K562 (cell line): ENCODE results near the gene SYNJ2. TPM values are rescaled to one million over a fixed set of nuclear protein-coding genes. Genes with fewer than 3 reads are reported as not detected.

Experiments
- ADNP ChIP-seq: fragments of 200-800 bp; sonication (Bioruptor generic); IDR thresholded peaks from 2 replicates; pipeline ENCODE4 v1.6.1; 2016; ENCODE audit warnings: missing genetic modification characterization, missing compliant biosample characterization
- ATF2 ChIP-seq: sonication (generic); formaldehyde crosslinking; IDR thresholded peaks from 2 replicates; pipeline ENCODE4 v1.8.1; 2022; ENCODE audit warnings: missing genetic modification reagents
- ATF7 ChIP-seq: fragments of 450-650 bp; IDR thresholded peaks from 2 replicates; pipeline ENCODE4 v1.7.1; 2014; ENCODE audit warnings: mild to moderate bottlenecking, moderate library complexity
- BCL6 ChIP-seq: fragments of 250-450 bp; sonication (Bioruptor Pico); IDR thresholded peaks from 2 replicates; pipeline ENCODE4 v1.4.0; 2020
- DDX20 ChIP-seq: fragments of 450-650 bp; IDR thresholded peaks from 2 replicates; pipeline ENCODE4 v1.6.1; 2016; ENCODE audit warnings: missing genetic modification characterization, low read depth, mild to moderate bottlenecking, missing compliant biosample characterization, moderate library complexity
- ELK3 ChIP-seq: fragments of 450-650 bp; formaldehyde crosslinking; IDR thresholded peaks from 2 replicates; pipeline ENCODE4 v1.4.0; 2020; ENCODE audit warnings: mild to moderate bottlenecking
- GTF3C2 ChIP-seq: IDR thresholded peaks from 3 replicates; pipeline ENCODE4 v1.6.1; 2011; ENCODE audit warnings: borderline replicate concordance, mild to moderate bottlenecking, moderate library complexity; ENCODE audit not compliant: insufficient read length; ENCODE audit errors: extremely low read depth
- HEY1 ChIP-seq: fragments of 250-450 bp; sonication (Bioruptor Pico); IDR thresholded peaks from 2 replicates; pipeline ENCODE4 v1.5.0; 2020; ENCODE audit warnings: mild to moderate bottlenecking, moderate library complexity, borderline replicate concordance
- HIVEP1 ChIP-seq: fragments of 250-450 bp; sonication (Bioruptor Pico); IDR thresholded peaks from 2 replicates; pipeline ENCODE4 v1.4.0; 2020; ENCODE audit warnings: mild to moderate bottlenecking
- KLF1 ChIP-seq: fragments of 450-650 bp; IDR thresholded peaks from 2 replicates; pipeline ENCODE4 v1.6.1; 2016; ENCODE audit warnings: missing genetic modification characterization, missing compliant biosample characterization
- PCBP2 ChIP-seq: fragments of 200-400 bp; formaldehyde crosslinking; IDR thresholded peaks from 2 replicates; pipeline ENCODE4 v1.6.1; 2018; ENCODE audit warnings: low read length, low read depth, mild to moderate bottlenecking, moderate library complexity; ENCODE audit not compliant: poor library complexity, severe bottlenecking
- POLR2A ChIP-seq: fragments of 450-650 bp; conservative IDR thresholded peaks from 2 replicates; pipeline ENCODE4 v1.6.1; 2016
- RBM34 ChIP-seq: fragments of 200-400 bp; formaldehyde crosslinking; IDR thresholded peaks from 2 replicates; pipeline ENCODE4 v1.6.1; 2018; ENCODE audit warnings: low read length, borderline replicate concordance; ENCODE audit not compliant: insufficient read depth
- RBM39 ChIP-seq: fragments of 200-400 bp; formaldehyde crosslinking; optimal IDR thresholded peaks from 2 replicates; pipeline ENCODE3; 2018; ENCODE audit warnings: low read depth, low read length
- SRSF3 ChIP-seq: fragments of 200-400 bp; formaldehyde crosslinking; IDR thresholded peaks from 2 replicates; pipeline ENCODE4 v1.6.1; 2016; ENCODE audit warnings: mild to moderate bottlenecking, low read length, moderate library complexity; ENCODE audit not compliant: insufficient read depth
- STAT5A ChIP-seq: IDR thresholded peaks from 2 replicates; pipeline ENCODE4 v1.6.1; 2012; ENCODE audit warnings: low read length, inconsistent platforms, borderline replicate concordance
- YY1 ChIP-seq, 3 experiments: IDR thresholded peaks; 2 replicates each; pipeline ENCODE4 v1.6.1; 2011; ENCODE audit warnings: low read length in 2 of 3, mild to moderate bottlenecking in 2 of 3, moderate library complexity in 2 of 3, borderline replicate concordance in 1 of 3, control low read depth in 1 of 3, low read depth in 1 of 3; ENCODE audit not compliant: insufficient read depth in 3 of 3, insufficient replicate concordance in 2 of 3, control insufficient read depth in 1 of 3, insufficient read length in 1 of 3; ENCODE audit errors: extremely low read depth in 1 of 3
- ZNF121 ChIP-seq: sonication (generic); formaldehyde crosslinking; conservative IDR thresholded peaks from 2 replicates; pipeline ENCODE4 v1.8.0; 2022; ENCODE audit warnings: missing genetic modification reagents
- ZNF239 ChIP-seq: fragments of 250-450 bp; sonication (Bioruptor Pico); IDR thresholded peaks from 2 replicates; pipeline ENCODE4 v1.4.0; 2020; ENCODE audit warnings: mild to moderate bottlenecking
- ZNF395 ChIP-seq: fragments of 200-800 bp; sonication (Bioruptor generic); IDR thresholded peaks from 2 replicates; pipeline ENCODE4 v1.6.1; 2017; ENCODE audit warnings: missing genetic modification characterization, missing compliant biosample characterization
- ZNF77 ChIP-seq: fragments of 250-450 bp; sonication (Bioruptor Pico); IDR thresholded peaks from 2 replicates; pipeline ENCODE4 v1.5.0; 2020
- polyA plus RNA-seq, 8 experiments: library from polyadenylated mRNA; depleted of rRNA in 4 of 8; stranded (reverse) in 5 of 8; unstranded in 3 of 8; fragments of >200 nt; fragmentation: Nextera tagmentation in 2 of 8; fragmentation: Illumina TruSeq in 1 of 8; extraction: Ambion mirVana in 2 of 8; extraction: Trizol in 1 of 8; gene quantifications; 2 replicates each; pipeline versions ENCODE4 v1.2.1 to v1.2.3, GENCODE V29; 2011 to 2014; ENCODE audit warnings: inconsistent platforms in 1 of 8, missing spikeins in 1 of 8
- total RNA-seq, 7 experiments: library from RNA; depleted of rRNA in 6 of 7; stranded (reverse); fragments of >200 nt in 6 of 7; fragmentation: Illumina TruSeq in 2 of 7; extraction: Trizol in 2 of 7; gene quantifications; 2 replicates each; pipeline versions ENCODE4 v1.2.1 to v1.2.3, GENCODE V29; 2011 to 2021; ENCODE audit warnings: low replicate concordance in 1 of 7

Gene SYNJ2
- total and polyA plus RNA-seq, 9 of the 15 experiments (the other 6 are each of a cell fraction or from before 2014, with no cell fraction given), result 3.0 to 27.7 (median 17.8) TPM

- TF ChIP-seq YY1 (IDR thresholded peaks at IDR 0.05; ENCODE audit: borderline replicate concordance in 1 of 3, control insufficient read depth in 1 of 3, extremely low read depth in 1 of 3, insufficient read depth in 3 of 3, insufficient read length in 1 of 3, insufficient replicate concordance in 2 of 3, low read depth in 1 of 3, low read length in 2 of 3) (peak in 1 of 3 experiments; percentile 77), ATF2 (no peak), HIVEP1 (peak; percentile 99), ZNF121 (CRISPR knock-in tag) (no peak), POLR2A (no peak), ZNF239 (CRISPR knock-in tag) (peak; percentile 96), ADNP (tag) (no peak), GTF3C2 (no peak), STAT5A (no peak), PCBP2 (no peak), SRSF3 (no peak), RBM39 (no peak), ZNF395 (CRISPR knock-in tag) (peak; percentile 100), ATF7 (0 out of 2 replicates have a peak, but pooled peaks have one; percentile 29), ELK3 (CRISPR knock-in tag) (peak; percentile 90; the same call in 1 of the 2 replicates), ZNF77 (CRISPR knock-in tag) (0 out of 2 replicates have a peak, but pooled peaks have one; percentile 46), RBM34 (no peak), DDX20 (tag) (peak; percentile 99), BCL6 (CRISPR knock-in tag) (peak; percentile 98), KLF1 (peak; percentile 93), HEY1 (CRISPR knock-in tag) (peak; percentile 88; the same call in 1 of the 2 replicates)
Measured at GRCh38 chr6:158003910-158004700, 22.4 kb downstream of the SYNJ2 start (continued).
